Omental fat pad (tissue), 4 donors: ENCODE measurements around the gene TMEM51. TPM values are rescaled to one million over a fixed set of nuclear protein-coding genes. Genes with fewer than 3 reads are reported as not detected.

ENCODE experiments used
- ATAC-seq: fragments of 150-250 bp; one replicate; pipeline ENCODE4 v1.9.1; 2016; ENCODE audit warnings: mild to moderate bottlenecking, moderate library complexity; ENCODE audit not compliant: low FRiP score
- DNase-seq: peaks from one replicate; pipeline ENCODE4 v3.0.0-alpha.2; 2019; ENCODE audit warnings: low spot score
- total RNA-seq, 4 donors: library from RNA; depleted of rRNA; stranded (reverse); fragments of >200 nt; gene quantifications; one replicate each; pipeline ENCODE4 v1.1.0, GENCODE V29; 2016
- TF ChIP-seq, protein P1 (sequence below), 3 donors: fragments of 450-650 bp; IDR thresholded peaks; one replicate each; pipeline ENCODE4 v1.5.1; 2016 to 2017; ENCODE audit warnings: antibody characterized with exemption in 3 of 3, mild to moderate bottlenecking in 3 of 3, moderate library complexity in 2 of 3

The TMEM51 gene
- total RNA-seq, 4 donors from 2014 or later, result 3.3 to 8.6 (median 4.4) TPM

GRCh38 chr1:15220825-15221431 lies 67.4 kb downstream of the TMEM51 start:
- DNase-seq (no peak), ATAC-seq (no peak)
- TF ChIP-seq, protein P1, sequence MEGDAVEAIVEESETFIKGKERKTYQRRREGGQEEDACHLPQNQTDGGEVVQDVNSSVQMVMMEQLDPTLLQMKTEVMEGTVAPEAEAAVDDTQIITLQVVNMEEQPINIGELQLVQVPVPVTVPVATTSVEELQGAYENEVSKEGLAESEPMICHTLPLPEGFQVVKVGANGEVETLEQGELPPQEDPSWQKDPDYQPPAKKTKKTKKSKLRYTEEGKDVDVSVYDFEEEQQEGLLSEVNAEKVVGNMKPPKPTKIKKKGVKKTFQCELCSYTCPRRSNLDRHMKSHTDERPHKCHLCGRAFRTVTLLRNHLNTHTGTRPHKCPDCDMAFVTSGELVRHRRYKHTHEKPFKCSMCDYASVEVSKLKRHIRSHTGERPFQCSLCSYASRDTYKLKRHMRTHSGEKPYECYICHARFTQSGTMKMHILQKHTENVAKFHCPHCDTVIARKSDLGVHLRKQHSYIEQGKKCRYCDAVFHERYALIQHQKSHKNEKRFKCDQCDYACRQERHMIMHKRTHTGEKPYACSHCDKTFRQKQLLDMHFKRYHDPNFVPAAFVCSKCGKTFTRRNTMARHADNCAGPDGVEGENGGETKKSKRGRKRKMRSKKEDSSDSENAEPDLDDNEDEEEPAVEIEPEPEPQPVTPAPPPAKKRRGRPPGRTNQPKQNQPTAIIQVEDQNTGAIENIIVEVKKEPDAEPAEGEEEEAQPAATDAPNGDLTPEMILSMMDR (IDR thresholded peaks at IDR 0.05), result no peak

- ATAC-seq (no peak), DNase-seq (no peak)
- TF ChIP-seq, protein P1 (IDR thresholded peaks at IDR 0.05), result no peak
Measured at GRCh38 chr1:15222653-15223303, 69.2 kb downstream of the TMEM51 start.

DNA sequence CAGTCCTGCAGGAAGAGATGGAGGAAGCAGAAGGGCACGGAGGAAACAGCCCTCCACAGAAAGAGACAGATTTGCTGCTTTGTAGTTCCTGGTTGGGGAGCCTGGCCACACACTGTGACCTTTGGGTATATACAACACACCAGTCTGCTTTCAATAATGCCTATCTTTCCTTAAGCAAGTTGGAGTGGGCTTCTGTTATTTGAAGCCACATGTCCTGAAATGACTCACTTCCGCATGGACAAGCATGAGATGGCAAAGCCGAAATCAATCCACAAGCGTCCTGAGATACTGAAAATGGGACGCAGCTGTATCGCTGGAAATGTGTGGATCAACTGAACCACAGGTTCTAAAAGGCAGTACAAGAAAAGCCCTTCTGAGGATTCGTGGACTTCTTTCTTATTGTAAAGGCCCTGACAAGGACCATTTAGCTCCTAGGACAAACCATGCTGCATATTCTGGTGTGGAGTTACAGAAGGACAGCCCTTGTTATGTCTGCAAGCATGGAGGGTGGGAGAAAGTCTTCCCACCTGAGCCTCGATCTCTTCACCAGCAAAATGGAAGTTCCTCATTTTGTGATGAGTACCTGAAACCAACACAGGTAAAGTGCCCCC lies 70.8 kb downstream of the TMEM51 start:
- ATAC-seq (no peak), DNase-seq (no peak)
- TF ChIP-seq, protein P1 (IDR thresholded peaks at IDR 0.05), result no peak

DNA sequence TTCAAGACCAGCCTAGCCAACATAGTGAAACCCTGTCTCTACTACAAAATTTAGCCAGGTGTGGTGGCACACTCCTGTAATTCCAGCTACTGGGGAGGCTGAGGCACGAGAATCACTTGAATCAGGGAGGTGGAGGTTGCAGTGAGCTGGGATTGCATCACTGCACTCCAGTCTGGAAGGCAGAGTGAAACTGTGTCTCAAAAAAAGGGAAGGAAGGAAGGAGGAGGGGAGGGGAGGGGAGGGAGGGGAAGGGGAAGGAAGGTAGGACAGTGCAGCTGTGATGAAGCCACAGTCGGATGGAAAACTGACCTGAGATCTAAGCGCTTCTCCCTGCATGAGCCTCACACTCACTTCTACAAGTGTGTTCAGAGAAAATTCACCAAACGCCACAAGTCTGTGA lies 71.4 kb downstream of the TMEM51 start:
- no peak for ATAC-seq
- DNase-seq, result no peak
- TF ChIP-seq, protein P1 (IDR thresholded peaks at IDR 0.05), result no peak

GRCh38 chr1:15225461-15225860 lies 71.9 kb downstream of the TMEM51 start:
- TF ChIP-seq, protein P1 (IDR thresholded peaks at IDR 0.05), result no peak
- ATAC-seq (no peak), DNase-seq (no peak)

DNA sequence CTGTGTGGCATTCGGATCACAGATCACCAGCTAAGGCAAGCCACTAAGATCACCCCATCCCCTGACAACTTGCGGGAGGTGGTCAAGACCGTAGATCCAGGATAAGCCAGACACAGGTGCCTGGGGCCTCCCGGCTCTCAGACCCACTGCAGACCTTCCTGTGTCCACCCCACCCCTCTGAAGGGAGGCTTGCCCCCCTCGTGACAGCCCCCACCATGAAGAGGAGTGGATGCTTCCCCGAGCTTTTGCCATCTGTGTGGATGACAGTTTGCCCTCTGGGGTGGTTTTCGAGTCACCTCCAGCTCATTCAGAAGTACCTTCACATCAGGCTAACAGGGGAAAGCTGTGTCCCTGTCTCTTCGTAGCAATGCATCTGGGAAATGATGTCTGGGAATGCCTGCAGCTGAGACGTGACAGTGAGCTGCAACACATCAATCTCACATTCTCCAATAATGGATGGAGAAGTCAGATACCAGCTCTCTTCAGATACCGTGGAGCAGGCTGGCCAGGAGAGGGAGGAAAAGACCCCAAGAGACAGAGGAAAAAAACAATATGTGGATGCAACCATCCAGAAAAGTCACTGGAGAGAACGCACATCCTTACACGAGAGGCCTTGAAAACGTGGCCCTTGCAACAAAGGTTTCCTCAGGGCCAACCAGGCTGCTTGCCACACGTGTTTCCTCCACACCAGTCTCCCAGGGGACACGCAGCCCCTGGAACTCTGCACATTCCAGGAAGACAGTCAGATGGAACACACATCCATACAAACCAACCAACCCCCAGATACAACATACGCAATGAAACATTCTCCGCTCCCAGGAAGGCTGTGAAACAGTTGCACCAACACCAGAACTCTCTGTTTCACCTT lies 73.1 kb downstream of the TMEM51 start:
- TF ChIP-seq, protein P1 (IDR thresholded peaks at IDR 0.05), result no peak
- ATAC-seq (no peak), DNase-seq (no peak)
